NCI-H446 treated with DMSO at 0.1 percent for 48 hours (cell line): Measurements from ENCODE around the gene MYBL2.
"Not testable (repeated sequence)": the region's sequence is repeated elsewhere in the genome, so short reads cannot be mapped to it uniquely, and the experiment has no call there.

Source experiments
- DNase-seq: peaks from one replicate; lab custom pipeline; 2025; lab: John Stamatoyannopoulos, UW

The MYBL2 gene

GRCh38 chr20:43752051-43752360, 85.1 kb downstream of the MYBL2 start:
- no peak for DNase-seq

GRCh38 chr20:43752561-43753301, 85.8 kb downstream of the MYBL2 start:
- DNase-seq: no peak

GRCh38 chr20:43755390-43755789, 88.5 kb downstream of the MYBL2 start:
- no peak for DNase-seq

GRCh38 chr20:43755851-43756250, 88.9 kb downstream of the MYBL2 start:
- no peak for DNase-seq

GRCh38 chr20:43757888-43758287, 91.0 kb downstream of the MYBL2 start:
- not testable (repeated sequence) for DNase-seq

GRCh38 chr20:43761386-43762340, 94.7 kb downstream of the MYBL2 start:
- DNase-seq: no peak

GRCh38 chr20:43762911-43763310, 96.0 kb downstream of the MYBL2 start:
- no peak for DNase-seq

- DNase-seq: no peak
Measured at GRCh38 chr20:43765916-43766315, 99.0 kb downstream of the MYBL2 start.
